K562 (cell line): ENCODE data around the gene VPREB3. TPM values are rescaled to one million over a fixed set of nuclear protein-coding genes. Genes with fewer than 3 reads are reported as not detected.

Experiments
- ATAC-seq: fragments of 200-7000 bp; cut with Tn5 transposase; 3 replicates; pipeline ENCODE4 v1.9.1; 2020; ENCODE audit warnings: moderate library complexity
- BruUV-seq: library from RNA; stranded (reverse); fragments of 400-500 nt; replicated peaks from 2 replicates; lab custom pipeline; 2021; lab: Mats Ljungman, UMichigan
- CTCF ChIA-PET: fragments of 300-600 bp; formaldehyde crosslinking; extraction: SDS; loops from one replicate; lab custom pipeline; 2021; ENCODE audit warnings: low intra/inter-chr PET ratio; lab: Yijun Ruan, JAX
- POLR2A ChIA-PET: fragments of 300-600, 350-650 bp; sonication (Branson Sonifier 250); formaldehyde crosslinking; extraction: SDS; loops from one replicate; lab custom pipeline; 2021; ENCODE audit warnings: antibody characterized with exemption, inconsistent platforms; lab: Yijun Ruan, JAX
- DNase-seq, 4 experiments: peaks; one replicate each; pipeline versions ENCODE4 v3.0.0 to v3.0.0-alpha.2; 2011 to 2018; ENCODE audit warnings: low spot score in 3 of 4, mixed read lengths in 3 of 4; ENCODE audit errors: extremely low read depth in 1 of 4
- FAIRE-seq: peaks from 2 replicates; lab custom pipeline; 2011; peaks lifted over from hg19 to GRCh38; lab: Jason Lieb, UNC
- H2AFZ ChIP-seq: 2 replicates; pipeline ENCODE4 v1.6.0; 2011; ENCODE audit warnings: low read depth, low read length, control low read depth, inconsistent platforms
- H3K27ac ChIP-seq: fragments of 200-600 bp; 3 replicates; pipeline ENCODE4 v1.8.0; 2011; ENCODE audit warnings: low read depth, mild to moderate bottlenecking, control low read depth, inconsistent platforms, low read length, moderate library complexity, mixed read lengths; ENCODE audit errors: extremely low read depth
- H3K27me3 ChIP-seq, 2 experiments: fragments of 300-600 bp in 1 of 2; 2 replicates in 1 of 2; 3 replicates in 1 of 2; pipeline versions ENCODE4 v1.6.0 to v1.8.0; 2011; ENCODE audit warnings: inconsistent platforms in 2 of 2, low read length in 2 of 2, mild to moderate bottlenecking in 1 of 2, mixed read lengths in 1 of 2, moderate library complexity in 1 of 2; ENCODE audit not compliant: control insufficient read depth in 2 of 2, insufficient read depth in 2 of 2
- H3K36me3 ChIP-seq: fragments of 300-600 bp; 3 replicates; pipeline ENCODE4 v1.8.0; 2011; ENCODE audit warnings: mild to moderate bottlenecking, low read length, inconsistent platforms; ENCODE audit not compliant: control insufficient read depth, insufficient read depth
- H3K4me1 ChIP-seq, 2 experiments: fragments of 200-600 bp in 1 of 2; replicated peaks in 1 of 2; 2 replicates in 1 of 2; 3 replicates in 1 of 2; pipeline versions ENCODE4 v1.5.1 to v1.8.0; 2011; ENCODE audit warnings: inconsistent platforms in 2 of 2, low read length in 2 of 2, mild to moderate bottlenecking in 1 of 2, mixed read lengths in 1 of 2, moderate library complexity in 1 of 2; ENCODE audit not compliant: control insufficient read depth in 2 of 2, insufficient read depth in 2 of 2
- H3K4me2 ChIP-seq: 2 replicates; pipeline ENCODE4 v1.6.1; 2011; ENCODE audit warnings: low read length, control low read depth, inconsistent platforms, mixed read lengths; ENCODE audit not compliant: insufficient read depth
- H3K4me3 ChIP-seq: fragments of 200-600 bp; sonication (generic), shearing (Covaris generic); 2 replicates; pipeline ENCODE4 v1.5.1; 2016; ENCODE audit warnings: control low read depth, inconsistent platforms
- H3K79me2 ChIP-seq: fragments of 200-600 bp; 3 replicates; pipeline ENCODE4 v1.8.0; 2011; ENCODE audit warnings: low read length, inconsistent platforms; ENCODE audit not compliant: control insufficient read depth, insufficient read depth
- H3K9ac ChIP-seq, 2 experiments: 2 replicates each; pipeline versions ENCODE4 v1.6.0 to v1.6.1; 2011; ENCODE audit warnings: low read depth in 2 of 2, low read length in 2 of 2, control low read depth in 1 of 2, inconsistent platforms in 1 of 2, mild to moderate bottlenecking in 1 of 2, mixed read lengths in 1 of 2; ENCODE audit not compliant: insufficient read depth in 1 of 2
- H3K9me1 ChIP-seq: one replicate; pipeline ENCODE4 v1.6.0; 2011; ENCODE audit warnings: inconsistent platforms, mild to moderate bottlenecking, low read length, moderate library complexity; ENCODE audit not compliant: control insufficient read depth, insufficient read depth
- H3K9me3 ChIP-seq: replicated peaks from 2 replicates; pipeline ENCODE4 v1.5.1; 2011; ENCODE audit warnings: low read depth, low read length, inconsistent platforms; ENCODE audit not compliant: control insufficient read depth, insufficient read depth
- H4K20me1 ChIP-seq: replicated peaks from 2 replicates; pipeline ENCODE4 v1.6.1; 2011; ENCODE audit warnings: low read length, inconsistent platforms, mixed read lengths; ENCODE audit not compliant: control insufficient read depth, insufficient read depth
- E2F8 ChIP-seq: fragments of 450-650 bp; IDR thresholded peaks from 2 replicates; pipeline ENCODE4 v1.7.1; 2018; ENCODE audit warnings: mild to moderate bottlenecking, low read depth; ENCODE audit not compliant: partially characterized antibody
- FOSL1 ChIP-seq: fragments of 200-800 bp; sonication (Bioruptor generic); conservative IDR thresholded peaks from 2 replicates; pipeline ENCODE4 v1.6.1; 2016; ENCODE audit warnings: missing genetic modification characterization, missing compliant biosample characterization
- HMG20A ChIP-seq: fragments of 450-650 bp; formaldehyde crosslinking; conservative IDR thresholded peaks from 2 replicates; pipeline ENCODE4 v1.4.0; 2020; ENCODE audit warnings: mild to moderate bottlenecking, mixed read lengths
- HMGN3 ChIP-seq: IDR thresholded peaks from 2 replicates; pipeline ENCODE4 v1.6.1; 2011; ENCODE audit warnings: borderline replicate concordance, low read depth, mild to moderate bottlenecking, mixed read lengths, low read length; ENCODE audit not compliant: insufficient read length; ENCODE audit errors: extremely low read depth
- RBM22 ChIP-seq: fragments of 200-400 bp; formaldehyde crosslinking; IDR thresholded peaks from 2 replicates; pipeline ENCODE4 v1.6.1; 2018; ENCODE audit warnings: low read length, low read depth; ENCODE audit not compliant: poor library complexity, severe bottlenecking
- WGBS: fragments of 100-300 bp; shearing (Covaris generic); methylation state at CpG from one replicate; pipeline ENCODE4 v1.1.6; 2016; ENCODE audit warnings: low coverage, mixed read lengths; ENCODE audit not compliant: insufficient coverage; ENCODE audit errors: missing lambda C conversion rate; 5-methylcytosine and 5-hydroxymethylcytosine counted together
- in situ Hi-C: fragments of 300-500 bp; cut with MboI; formaldehyde crosslinking; loops from 4 replicates; pipeline ENCODE4 v1.15.0; 2018; ENCODE audit warnings: inconsistent platforms, mixed read lengths
- intact Hi-C: fragments of 100-400 bp; cut with micrococcal nuclease; formaldehyde crosslinking; loops from 2 replicates; pipeline ENCODE4 v1.14.2; 2022
- polyA plus RNA-seq, 8 experiments: library from polyadenylated mRNA; depleted of rRNA in 4 of 8; stranded (reverse) in 5 of 8; unstranded in 3 of 8; fragments of >200 nt; fragmentation: Nextera tagmentation in 2 of 8; fragmentation: Illumina TruSeq in 1 of 8; extraction: Ambion mirVana in 2 of 8; extraction: Trizol in 1 of 8; gene quantifications; 2 replicates each; pipeline versions ENCODE4 v1.2.1 to v1.2.3, GENCODE V29; 2011 to 2014; ENCODE audit warnings: inconsistent platforms in 1 of 8, missing spikeins in 1 of 8
- total RNA-seq, 7 experiments: library from RNA; depleted of rRNA in 6 of 7; stranded (reverse); fragments of >200 nt in 6 of 7; fragmentation: Illumina TruSeq in 2 of 7; extraction: Trizol in 2 of 7; gene quantifications; 2 replicates each; pipeline versions ENCODE4 v1.2.1 to v1.2.3, GENCODE V29; 2011 to 2021; ENCODE audit warnings: low replicate concordance in 1 of 7
- TF ChIP-seq, protein P1 (sequence below): fragments of 250-450 bp; sonication (Bioruptor Pico); IDR thresholded peaks from 2 replicates; pipeline ENCODE4 v1.4.0; 2020; ENCODE audit warnings: mild to moderate bottlenecking, moderate library complexity, borderline replicate concordance

Gene VPREB3
- total and polyA plus RNA-seq, 9 of the 15 experiments (the other 6 are each of a cell fraction or from before 2014, with no cell fraction given): 0.14 to 0.71 (median 0.20) TPM; not detected in 6

DNA sequence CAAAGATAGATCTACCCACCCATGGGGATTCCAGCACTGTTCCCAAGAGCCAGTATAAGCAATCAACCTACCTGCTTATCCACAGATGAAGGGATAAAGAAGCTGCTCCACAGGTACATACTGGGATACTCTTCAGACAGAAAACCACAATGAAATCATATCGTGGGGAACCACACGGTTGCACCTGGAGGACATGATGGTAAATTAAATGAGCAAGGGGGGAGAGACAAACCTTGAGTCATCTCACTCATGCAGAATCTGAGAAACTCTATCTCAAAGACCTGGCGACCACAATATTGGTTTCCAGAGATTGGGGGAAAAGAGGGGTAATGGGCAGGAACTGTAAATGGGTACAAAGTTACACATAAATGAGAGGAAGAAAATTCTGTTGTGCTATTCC, 48.9 kb downstream of the VPREB3 start (continued):
- TF ChIP-seq HMGN3 (no peak), E2F8 (no peak)
- TF ChIP-seq, protein P1, sequence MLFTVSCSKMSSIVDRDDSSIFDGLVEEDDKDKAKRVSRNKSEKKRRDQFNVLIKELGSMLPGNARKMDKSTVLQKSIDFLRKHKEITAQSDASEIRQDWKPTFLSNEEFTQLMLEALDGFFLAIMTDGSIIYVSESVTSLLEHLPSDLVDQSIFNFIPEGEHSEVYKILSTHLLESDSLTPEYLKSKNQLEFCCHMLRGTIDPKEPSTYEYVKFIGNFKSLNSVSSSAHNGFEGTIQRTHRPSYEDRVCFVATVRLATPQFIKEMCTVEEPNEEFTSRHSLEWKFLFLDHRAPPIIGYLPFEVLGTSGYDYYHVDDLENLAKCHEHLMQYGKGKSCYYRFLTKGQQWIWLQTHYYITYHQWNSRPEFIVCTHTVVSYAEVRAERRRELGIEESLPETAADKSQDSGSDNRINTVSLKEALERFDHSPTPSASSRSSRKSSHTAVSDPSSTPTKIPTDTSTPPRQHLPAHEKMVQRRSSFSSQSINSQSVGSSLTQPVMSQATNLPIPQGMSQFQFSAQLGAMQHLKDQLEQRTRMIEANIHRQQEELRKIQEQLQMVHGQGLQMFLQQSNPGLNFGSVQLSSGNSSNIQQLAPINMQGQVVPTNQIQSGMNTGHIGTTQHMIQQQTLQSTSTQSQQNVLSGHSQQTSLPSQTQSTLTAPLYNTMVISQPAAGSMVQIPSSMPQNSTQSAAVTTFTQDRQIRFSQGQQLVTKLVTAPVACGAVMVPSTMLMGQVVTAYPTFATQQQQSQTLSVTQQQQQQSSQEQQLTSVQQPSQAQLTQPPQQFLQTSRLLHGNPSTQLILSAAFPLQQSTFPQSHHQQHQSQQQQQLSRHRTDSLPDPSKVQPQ (CRISPR knock-in tag): no peak

DNA sequence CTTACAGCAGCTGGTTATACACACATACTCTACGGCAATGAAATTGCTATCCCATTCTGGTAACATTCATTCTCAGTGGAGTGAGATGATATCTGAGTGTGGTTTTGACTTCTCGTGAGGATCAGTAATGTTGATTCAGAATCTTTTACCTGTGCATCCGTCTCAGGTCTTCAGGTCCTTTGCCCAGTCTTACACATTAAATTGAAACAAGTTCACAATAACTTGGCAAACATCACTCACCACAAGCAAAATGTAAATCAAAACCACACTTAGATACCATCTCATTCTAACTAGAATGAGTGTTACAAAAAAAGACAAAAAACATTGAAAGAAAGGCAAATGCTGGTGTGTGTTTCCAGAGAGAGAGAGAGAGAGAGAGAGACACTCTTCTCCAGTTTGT, 49.4 kb downstream of the VPREB3 start:
- H3K9me3 ChIP-seq: no peaks in the 10 kb centered on the region
- in situ Hi-C loops (no loop called here), intact Hi-C loops (no loop called here)
- no peak overlapping the region for H3K4me2 ChIP-seq
- ATAC-seq: no peak
- ChIA-PET POLR2A (no interaction called here), CTCF (no interaction called here)
- H4K20me1 ChIP-seq: no peaks in the 10 kb centered on the region
- no peak for TF ChIP-seq FOSL1 (tag)
- no peak for TF ChIP-seq HMG20A (CRISPR knock-in tag)
- no peak for TF ChIP-seq RBM22
- peaks cover 27% of the 10 kb centered on the region for H3K79me2 ChIP-seq
- H2AFZ ChIP-seq: no peak overlapping the region
- DNase-seq: no peak
- no peaks in the 10 kb centered on the region for H3K4me1 ChIP-seq
- no peak overlapping the region for H3K9ac ChIP-seq
- no peak overlapping the region for H3K4me3 ChIP-seq
- peaks cover 96% of the 10 kb centered on the region for H3K36me3 ChIP-seq
- no peak overlapping the region for H3K27ac ChIP-seq
- H3K9me1 ChIP-seq: no peaks in the 10 kb centered on the region
- no peaks in the 10 kb centered on the region for H3K27me3 ChIP-seq
- FAIRE-seq: no peak
- 84% methylated on average over 3 of the region's 3 CpGs for WGBS
- BruUV-seq: no TSS peak
